CD4-positive, alpha-beta T cell (primary cell): ENCODE results near the gene PDSS2. TPM values are rescaled to one million over a fixed set of nuclear protein-coding genes. Genes with fewer than 3 reads are reported as not detected.

Source experiments
- ATAC-seq: fragments of 200-7000 bp; cut with Tn5 transposase; one replicate; pipeline ENCODE4 v1.10.0; 2022; ENCODE audit warnings: mild to moderate bottlenecking; ENCODE audit not compliant: poor library complexity
- CTCF ChIA-PET: fragments of 350-600 bp; sonication (Branson Sonifier 250); formaldehyde crosslinking; loops from one replicate; lab custom pipeline; 2021; ENCODE audit warnings: antibody characterized with exemption, inconsistent platforms; lab: Charles Lee
- POLR2A ChIA-PET: fragments of 350-600 bp; sonication (Branson Sonifier 250); formaldehyde crosslinking; loops from one replicate; lab custom pipeline; 2021; ENCODE audit warnings: antibody characterized with exemption, inconsistent platforms; lab: Charles Lee
- DNase-seq, 14 experiments: peaks; one replicate each; pipeline ENCODE4 v3.0.0-alpha.2; 2013 to 2020; ENCODE audit warnings: mixed read lengths in 2 of 14
- H3K27ac ChIP-seq, 2 donors: one replicate each; pipeline versions ENCODE4 v1.5.1 to v1.7.0; 2013; ENCODE audit warnings: low read length in 2 of 2, low read depth in 1 of 2, mild to moderate bottlenecking in 1 of 2
- H3K27me3 ChIP-seq, 2 experiments: 1 replicate in 1 of 2; 2 replicates in 1 of 2; pipeline versions ENCODE4 v1.6.1 to v1.7.0; 2013; ENCODE audit warnings: low read length in 2 of 2, control low read depth in 1 of 2, mild to moderate bottlenecking in 1 of 2, moderate library complexity in 1 of 2; ENCODE audit not compliant: insufficient read depth in 2 of 2, control insufficient read depth in 1 of 2
- H3K36me3 ChIP-seq: one replicate; pipeline ENCODE4 v1.6.1; 2013; ENCODE audit warnings: low read length, control low read depth; ENCODE audit not compliant: insufficient read depth
- H3K4me1 ChIP-seq: one replicate; pipeline ENCODE4 v1.6.1; 2013; ENCODE audit warnings: low read length, control low read depth; ENCODE audit not compliant: insufficient read depth
- H3K4me3 ChIP-seq: one replicate; pipeline ENCODE4 v1.5.1; 2013; ENCODE audit warnings: mild to moderate bottlenecking, low read length, moderate library complexity
- H3K9me3 ChIP-seq, 2 experiments: 1 replicate in 1 of 2; 2 replicates in 1 of 2; pipeline versions ENCODE4 v1.6.1 to v1.7.0; 2013; ENCODE audit warnings: low read length in 2 of 2, mild to moderate bottlenecking in 2 of 2, control low read depth in 1 of 2, moderate library complexity in 1 of 2; ENCODE audit not compliant: control insufficient read depth in 1 of 2, insufficient read depth in 1 of 2
- H3K27ac Mint-ChIP-seq: one replicate; pipeline ENCODE4 v1.8.0; 2020; ENCODE audit warnings: mixed read lengths
- H3K27me3 Mint-ChIP-seq: one replicate; pipeline ENCODE4 v1.8.0; 2021; ENCODE audit warnings: mixed read lengths
- H3K36me3 Mint-ChIP-seq: one replicate; pipeline ENCODE4 v1.8.0; 2021; ENCODE audit warnings: low read depth, mixed read lengths
- H3K4me1 Mint-ChIP-seq: one replicate; pipeline ENCODE4 v1.8.0; 2021; ENCODE audit warnings: low read depth, mixed read lengths
- H3K4me3 Mint-ChIP-seq: one replicate; pipeline ENCODE4 v1.8.0; 2020; ENCODE audit warnings: mild to moderate bottlenecking, mixed read lengths
- H3K9me3 Mint-ChIP-seq: one replicate; pipeline ENCODE4 v1.8.0; 2020; ENCODE audit warnings: mixed read lengths
- CTCF ChIP-seq: fragments of 200-600 bp; IDR thresholded peaks from one replicate; pipeline ENCODE4 v1.8.0; 2022; ENCODE audit warnings: antibody characterized with exemption, mild to moderate bottlenecking
- intact Hi-C, 2 experiments: fragments of 100-400 bp; cut with DNase I in 1 of 2; cut with micrococcal nuclease in 1 of 2; formaldehyde crosslinking; loops; one replicate each; pipeline versions ENCODE4 v1.15.1 to v1.9.0; 2023 to 2025; cut with DNase I, micrococcal nuclease
- total RNA-seq, 174 experiments: library from RNA in 2 of 174; stranded (reverse) in 2 of 174; gene quantifications; one replicate each; pipeline ENCODE4 v1.2.3 and lab custom pipeline; 2021 to 2026

Gene PDSS2
- total RNA-seq, 2 experiments from 2014 or later: 5.8 to 6.6 TPM

- POLR2A ChIA-PET: no interaction called here
- no peak for ATAC-seq
- CTCF ChIA-PET: no interaction called here
- no peaks in the 10 kb centered on the region for H3K27me3 Mint-ChIP-seq
- Histone ChIP-seq H3K27ac (no peak overlapping the region), H3K4me1 (no peaks in the 10 kb centered on the region), H3K36me3 (peaks cover 9% of the 10 kb centered on the region), H3K9me3 (no peaks in the 10 kb centered on the region), H3K4me3 (no peak overlapping the region), H3K27me3 (no peaks in the 10 kb centered on the region)
- DNase-seq: no peak
- H3K4me3 Mint-ChIP-seq: no peak overlapping the region
- intact Hi-C loops: no loop called here
- H3K36me3 Mint-ChIP-seq: peaks cover 29% of the 10 kb centered on the region
- H3K27ac Mint-ChIP-seq: no peak overlapping the region
- no peak for TF ChIP-seq CTCF
- H3K9me3 Mint-ChIP-seq: no peaks in the 10 kb centered on the region
- H3K4me1 Mint-ChIP-seq: peaks cover 19% of the 10 kb centered on the region
Observed at GRCh38 chr6:107333491-107333890, 125.9 kb downstream of the PDSS2 start.

GRCh38 chr6:107331409-107332386 lies 127.7 kb downstream of the PDSS2 start:
- Histone ChIP-seq H3K4me3 (no peak overlapping the region), H3K27ac (no peak overlapping the region), H3K36me3 (peaks cover 12% of the 10 kb centered on the region), H3K27me3 (no peaks in the 10 kb centered on the region), H3K4me1 (no peaks in the 10 kb centered on the region), H3K9me3 (no peaks in the 10 kb centered on the region)
- ATAC-seq (no peak), DNase-seq (no peak)
- H3K4me3 Mint-ChIP-seq: no peak overlapping the region
- no peaks in the 10 kb centered on the region for H3K9me3 Mint-ChIP-seq
- TF ChIP-seq CTCF: no peak
- H3K4me1 Mint-ChIP-seq: peaks cover 19% of the 10 kb centered on the region
- H3K36me3 Mint-ChIP-seq: peaks cover 29% of the 10 kb centered on the region
- no peaks in the 10 kb centered on the region for H3K27me3 Mint-ChIP-seq
- H3K27ac Mint-ChIP-seq: no peak overlapping the region
- CTCF ChIA-PET: no interaction called here
- POLR2A ChIA-PET: no interaction called here
- intact Hi-C loops: no loop called here

GRCh38 chr6:107330168-107330567 lies 129.2 kb downstream of the PDSS2 start:
- Mint-ChIP-seq H3K36me3 (peaks cover 29% of the 10 kb centered on the region), H3K27ac (peak overlapping the region; percentile 49), H3K4me1 (peaks cover 19% of the 10 kb centered on the region), H3K27me3 (no peaks in the 10 kb centered on the region), H3K4me3 (peak overlapping the region; percentile 20), H3K9me3 (no peaks in the 10 kb centered on the region)
- DNase-seq (peak in 3 of 14 experiments; percentile 9 to 21 (median 16)), ATAC-seq (peak; percentile 39)
- H3K4me1 ChIP-seq: no peaks in the 10 kb centered on the region
- peaks cover 15% of the 10 kb centered on the region for H3K36me3 ChIP-seq
- intact Hi-C loops: no loop called here
- H3K9me3 ChIP-seq: no peaks in the 10 kb centered on the region
- ChIA-PET CTCF (no interaction called here), POLR2A (interaction anchor here (0.6 kb wide), 1 partner anchor 487 kb away, joined by 4 read pairs; no protein-coding TSS in a partner anchor)
- no peak overlapping the region for H3K27ac ChIP-seq
- TF ChIP-seq CTCF: no peak
- no peak overlapping the region for H3K4me3 ChIP-seq
- H3K27me3 ChIP-seq: no peaks in the 10 kb centered on the region
